GM10248 (cell line): Measurements from ENCODE around the gene ZNF219.

Source experiments
- CTCF ChIA-PET: fragments of 300-600 bp; sonication (Branson Sonifier 250); formaldehyde crosslinking; extraction: SDS; loops from one replicate; lab custom pipeline; 2021; ENCODE audit warnings: antibody characterized with exemption; lab: Yijun Ruan, JAX
- POLR2A ChIA-PET: fragments of 350-650 bp; sonication (Branson Sonifier 250); formaldehyde crosslinking; extraction: SDS; loops from one replicate; lab custom pipeline; 2020; ENCODE audit warnings: antibody characterized with exemption; lab: Yijun Ruan, JAX
- DNase-seq: peaks from one replicate; pipeline ENCODE4 v3.0.0; 2012; ENCODE audit errors: extremely low spot score
- CTCF ChIP-seq: IDR thresholded peaks from 2 replicates; pipeline ENCODE4 v1.5.1; 2012; ENCODE audit warnings: mild to moderate bottlenecking, low read depth; ENCODE audit errors: extremely low read depth, missing control alignments, control extremely low read depth

The ZNF219 gene

GRCh38 chr14:21093769-21094681 is 4.4 kb downstream of the ZNF219 start:
- no peak for TF ChIP-seq CTCF
- POLR2A ChIA-PET = no interaction called here
- no peak for DNase-seq
- CTCF ChIA-PET = interaction anchor here (0.8 to 7.8 kb wide), 15 partner anchors 12 to 123 kb away, joined by 3 to 228 read pairs (median 11); partner anchors contain the start of genes ARHGEF40 and TMEM253

GRCh38 chr14:21093018-21093417 is 5.4 kb downstream of the ZNF219 start:
- DNase-seq = no peak
- ChIA-PET CTCF (interaction anchor here (0.8 to 7.8 kb wide), 31 partner anchors 13 to 434 kb away, joined by 3 to 228 read pairs (median 8); partner anchors contain the start of genes ARHGEF40, EDDM3A, RNASE8 and TMEM253), POLR2A (no interaction called here)
- TF ChIP-seq CTCF = no peak

- TF ChIP-seq CTCF = peak; percentile 100
- POLR2A ChIA-PET = interaction anchor here (0.6 kb wide), 1 partner anchor 12 kb away, joined by 3 read pairs; no protein-coding TSS in a partner anchor
- peak; percentile 92 for DNase-seq
- CTCF ChIA-PET = interaction anchor here (0.7 to 7.8 kb wide), 34 partner anchors 12 to 435 kb away, joined by 3 to 228 read pairs (median 6); partner anchors contain the start of genes ARHGEF40, EDDM3A, RNASE8 and TMEM253
Observed at GRCh38 chr14:21092273-21093011, 6.0 kb downstream of the ZNF219 start.

GRCh38 chr14:21091821-21092272 is 6.6 kb downstream of the ZNF219 start:
- TF ChIP-seq CTCF = no peak
- CTCF ChIA-PET = interaction anchor here (0.7 to 7.8 kb wide), 33 partner anchors 12 to 435 kb away, joined by 3 to 228 read pairs (median 7); partner anchors contain the start of genes ARHGEF40, EDDM3A, RNASE8 and TMEM253
- POLR2A ChIA-PET = interaction anchor here (0.6 kb wide), 1 partner anchor 12 kb away, joined by 3 read pairs; no protein-coding TSS in a partner anchor
- no peak for DNase-seq

- ChIA-PET CTCF (interaction anchor here (0.8 to 7.8 kb wide), 20 partner anchors 9 to 436 kb away, joined by 3 to 228 read pairs (median 11); partner anchors contain the start of genes ARHGEF40, RNASE8 and TMEM253), POLR2A (no interaction called here)
- no peak for DNase-seq
- no peak for TF ChIP-seq CTCF
Observed at GRCh38 chr14:21090940-21091663, 7.4 kb downstream of the ZNF219 start.
